Spleen (tissue), 13 donors: ENCODE results near the gene ZNF296. TPM values are rescaled to one million over a fixed set of nuclear protein-coding genes. Genes with fewer than 3 reads are reported as not detected.

Experiments used
- DNase-seq: peaks from one replicate; pipeline ENCODE4 v3.0.0-alpha.2; 2020
- H3K27ac ChIP-seq, 8 donors: fragments of 200-600 bp; sonication (generic) in 7 of 8; 1 replicate in 4 of 8; 2 replicates in 4 of 8; pipeline versions ENCODE4 v1.5.0 to v1.8.0; 2016 to 2021; ENCODE audit warnings: inconsistent platforms in 4 of 8, mild to moderate bottlenecking in 4 of 8, moderate library complexity in 1 of 8
- H3K27me3 ChIP-seq, 7 donors: fragments of 200-600 bp; sonication (generic) in 6 of 7; replicated peaks in 1 of 7; 1 replicate in 4 of 7; 2 replicates in 3 of 7; pipeline versions ENCODE4 v1.5.0 to v1.8.0; 2016 to 2021; ENCODE audit warnings: inconsistent platforms in 3 of 7, mild to moderate bottlenecking in 1 of 7
- H3K36me3 ChIP-seq, 6 donors: fragments of 200-600 bp; sonication (generic) in 5 of 6; 1 replicate in 4 of 6; 2 replicates in 2 of 6; pipeline versions ENCODE4 v1.5.0 to v1.8.0; 2016 to 2021; ENCODE audit warnings: inconsistent platforms in 2 of 6
- H3K4me1 ChIP-seq, 6 donors: fragments of 200-600 bp; sonication (generic) in 5 of 6; 1 replicate in 3 of 6; 2 replicates in 3 of 6; pipeline versions ENCODE4 v1.5.0 to v1.8.0; 2016 to 2021; ENCODE audit warnings: inconsistent platforms in 3 of 6
- H3K4me3 ChIP-seq, 8 donors: fragments of 200-600 bp; sonication (generic) in 7 of 8; 1 replicate in 4 of 8; 2 replicates in 4 of 8; pipeline versions ENCODE4 v1.5.0 to v1.8.0; 2016 to 2021; ENCODE audit warnings: inconsistent platforms in 4 of 8, mild to moderate bottlenecking in 4 of 8, moderate library complexity in 2 of 8
- H3K9me3 ChIP-seq, 8 donors: fragments of 200-600 bp; sonication (generic) in 7 of 8; 1 replicate in 4 of 8; 2 replicates in 4 of 8; pipeline versions ENCODE4 v1.5.0 to v1.8.0; 2016 to 2021; ENCODE audit warnings: inconsistent platforms in 4 of 8
- POLR2A ChIP-seq, 3 donors: fragments of 450-650 bp; IDR thresholded peaks; one replicate each; pipeline ENCODE4 v1.5.1; 2017; ENCODE audit warnings: antibody characterized with exemption in 3 of 3, mild to moderate bottlenecking in 1 of 3
- POLR2AphosphoS5 ChIP-seq, 3 donors: sonication (generic); formaldehyde crosslinking; IDR thresholded peaks; one replicate each; pipeline ENCODE4 v1.5.1; 2017; ENCODE audit warnings: antibody characterized with exemption in 3 of 3
- WGBS, 5 donors: extraction: QIAGEN DNeasy Blood & Tissue Kit in 3 of 5; methylation state at CpG; one replicate each; pipeline versions ENCODE4 v1.1.5 to v1.1.7; 2013 to 2018; 5-methylcytosine and 5-hydroxymethylcytosine counted together
- intact Hi-C: fragments of 100-400 bp; cut with DNase I; formaldehyde crosslinking; loops from one replicate; pipeline ENCODE4 v1.15.0; 2023; ENCODE audit warnings: low total_unique reads
- long read RNA-seq, 2 donors: transcript quantifications; one replicate each; lab custom pipeline, GENCODE V29; 2026
- polyA plus RNA-seq, 3 donors: library from polyadenylated mRNA; stranded (reverse); fragments of 200-250 nt; gene quantifications; one replicate each; pipeline ENCODE4 v1.2.1, GENCODE V29; 2013
- total RNA-seq, 7 donors: library from RNA; depleted of rRNA in 3 of 7; stranded (reverse); fragments of >200 nt in 3 of 7; fragmentation: NEBNext Ultra II Directional in 4 of 7; extraction: Animal tissue kit (Norgen Biotek cat#: 25700) in 4 of 7; gene quantifications; one replicate each; pipeline versions ENCODE4 v1.1.0 to v1.2.1, GENCODE V29; 2016 to 2021
- TF ChIP-seq, protein P1 (sequence below), 11 experiments: fragments of 200-600 bp in 7 of 11; fragments of 450-650 bp in 4 of 11; sonication (generic) in 4 of 11; IDR thresholded peaks in 8 of 11; conservative IDR thresholded peaks in 3 of 11; 1 replicate in 7 of 11; 2 replicates in 4 of 11; pipeline versions ENCODE4 v1.4.0 to v1.8.0; 2016 to 2021; ENCODE audit warnings: antibody characterized with exemption in 11 of 11, inconsistent platforms in 4 of 11, mild to moderate bottlenecking in 1 of 11
- donor health status: healthy with polysubstance abuse.
- donor health status: DM: no; HTN: no; CAD: no; lungs with moderate emphysema.
- donor health status: DM: no; HTN: no; CAD: no.
- donor health status: Bipolar disorder and iron deficiency.
- donor health status: healthy.
- donor health status: DM: no; HTN: no; CAD: no.
- donor health status: DM: yes; HTN: yes; CAD: no.

ZNF296 gene
- 1 to 10 TPM; 3.9 to 7.5 (median 6.4) TPM for total RNA-seq
- 10 to 100 TPM in 1 of 3 donors, 1 to 10 TPM in 2; 7.3 to 11.9 (median 8.8) TPM for polyA plus RNA-seq
- long read RNA-seq, donor 1, partial matches to known transcripts: 0 of 1 reads
- long read RNA-seq, donor 1, other reads (novel, unspliced or antisense): 0 of 1 reads
- long read RNA-seq, donor 2: 0 reads

DNA sequence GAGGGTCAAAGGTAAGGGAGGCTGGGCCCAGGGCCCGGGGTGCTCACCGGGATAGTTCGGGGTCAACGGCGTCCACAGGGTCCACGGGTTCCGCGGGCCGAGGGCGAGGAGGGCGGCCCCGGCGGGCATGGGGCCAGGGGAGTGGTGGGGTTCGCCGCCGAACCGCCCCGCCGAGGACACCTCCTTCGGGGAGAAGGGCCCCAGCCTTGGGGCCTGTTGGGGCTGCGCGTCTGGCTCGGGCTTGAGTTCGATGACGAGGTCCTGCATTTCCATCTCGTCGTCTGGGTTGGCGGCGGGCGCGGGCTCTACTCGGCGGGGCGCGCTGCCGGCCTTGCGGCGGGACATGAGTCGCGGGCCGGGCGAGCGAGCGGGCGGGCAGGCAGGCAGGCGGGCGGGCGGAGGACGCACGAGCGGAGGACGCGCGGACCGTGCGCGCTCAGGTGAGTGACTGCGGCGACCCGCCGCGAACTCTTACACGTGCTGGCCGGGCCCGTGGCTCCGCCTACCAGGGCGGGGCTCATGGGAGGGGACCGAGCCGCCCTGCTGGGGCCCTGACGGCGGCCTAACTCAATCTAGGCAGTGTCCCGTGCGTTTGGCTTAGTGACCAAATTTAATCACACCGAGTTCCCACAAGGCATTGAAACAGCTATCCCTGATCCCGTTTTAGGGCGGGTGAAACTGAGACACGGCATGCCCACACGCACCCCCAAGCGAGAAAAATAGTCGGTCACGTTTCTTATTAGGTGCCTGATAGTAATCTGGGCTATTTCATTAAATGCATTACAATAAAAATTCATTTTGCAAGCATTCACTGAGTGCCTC, at the start of gene ZNF296:
ZNF296 (minus strand) TSS at position 450 of the 822 bp plus-strand sequence; CDS start at position 345, 105 bp downstream.
- H3K9me3 ChIP-seq: no peaks in the 10 kb centered on the region
- H3K4me1 ChIP-seq: peaks cover 25 to 82% (median 63%) of the 10 kb centered on the region in 6 donors
- peak; percentile 97 for DNase-seq
- TF ChIP-seq POLR2AphosphoS5 (IDR thresholded peaks at IDR 0.05) (peak; percentile 81 to 90 (median 88)), POLR2A (IDR thresholded peaks at IDR 0.05) (peak in 1 of 3 donors; percentile 49)
- TF ChIP-seq, protein P1, sequence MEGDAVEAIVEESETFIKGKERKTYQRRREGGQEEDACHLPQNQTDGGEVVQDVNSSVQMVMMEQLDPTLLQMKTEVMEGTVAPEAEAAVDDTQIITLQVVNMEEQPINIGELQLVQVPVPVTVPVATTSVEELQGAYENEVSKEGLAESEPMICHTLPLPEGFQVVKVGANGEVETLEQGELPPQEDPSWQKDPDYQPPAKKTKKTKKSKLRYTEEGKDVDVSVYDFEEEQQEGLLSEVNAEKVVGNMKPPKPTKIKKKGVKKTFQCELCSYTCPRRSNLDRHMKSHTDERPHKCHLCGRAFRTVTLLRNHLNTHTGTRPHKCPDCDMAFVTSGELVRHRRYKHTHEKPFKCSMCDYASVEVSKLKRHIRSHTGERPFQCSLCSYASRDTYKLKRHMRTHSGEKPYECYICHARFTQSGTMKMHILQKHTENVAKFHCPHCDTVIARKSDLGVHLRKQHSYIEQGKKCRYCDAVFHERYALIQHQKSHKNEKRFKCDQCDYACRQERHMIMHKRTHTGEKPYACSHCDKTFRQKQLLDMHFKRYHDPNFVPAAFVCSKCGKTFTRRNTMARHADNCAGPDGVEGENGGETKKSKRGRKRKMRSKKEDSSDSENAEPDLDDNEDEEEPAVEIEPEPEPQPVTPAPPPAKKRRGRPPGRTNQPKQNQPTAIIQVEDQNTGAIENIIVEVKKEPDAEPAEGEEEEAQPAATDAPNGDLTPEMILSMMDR (IDR thresholded peaks at IDR 0.05 in 8 of 11, conservative IDR thresholded peaks at IDR 0.05 in 3 of 11): no peak
- H3K4me3 ChIP-seq: peak within 1 kb of the TSS; percentile 56 to 94 (median 78)
- WGBS, 5 donors: 1 to 3% (median 2%) methylated on average over 38 to 81 of the region's 81 CpGs
- intact Hi-C loops: no loop called here
- H3K36me3 ChIP-seq: peaks cover 0 to 33% (median 18%) of the 10 kb centered on the region in 6 donors
- no peaks in the 10 kb centered on the region for H3K27me3 ChIP-seq
- peak within 1 kb of the TSS; percentile 80 to 94 (median 90) for H3K27ac ChIP-seq

DNA sequence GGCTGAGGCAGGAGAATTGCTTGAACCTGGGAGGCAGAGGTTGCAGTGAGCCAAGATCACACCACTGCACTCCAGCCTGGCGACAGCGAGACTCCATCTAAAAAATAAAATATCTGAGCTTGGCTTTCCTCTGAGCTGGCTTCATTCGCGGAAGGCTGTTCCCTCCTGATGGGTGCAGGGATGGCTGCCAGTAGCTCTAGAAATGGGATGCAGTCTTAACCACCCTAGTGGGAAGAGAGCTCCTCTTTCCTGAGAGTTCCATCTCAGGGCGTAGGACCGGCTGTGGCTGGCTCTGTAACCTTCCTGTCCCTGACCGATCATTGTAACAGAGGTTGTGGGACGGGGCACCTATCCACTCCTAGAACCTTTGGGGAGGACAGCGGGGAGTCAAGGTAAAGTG, 49.1 kb upstream of the ZNF296 start:
- Histone ChIP-seq H3K9me3 (no peaks in the 10 kb centered on the region), H3K27me3 (no peaks in the 10 kb centered on the region), H3K27ac (no peak overlapping the region), H3K36me3 (peaks cover 0 to 8% (median 0%) of the 10 kb centered on the region in 6 donors), H3K4me3 (no peak overlapping the region), H3K4me1 (peaks cover 7 to 39% (median 31%) of the 10 kb centered on the region in 6 donors)
- no peak for TF ChIP-seq POLR2AphosphoS5 (IDR thresholded peaks at IDR 0.05)
- no peak for TF ChIP-seq POLR2A (IDR thresholded peaks at IDR 0.05)
- TF ChIP-seq, protein P1 (IDR thresholded peaks at IDR 0.05 in 8 of 11, conservative IDR thresholded peaks at IDR 0.05 in 3 of 11): no peak
- no peak for DNase-seq
- 84 to 94% (median 90%) methylated on average over 9 of the region's 9 CpGs for WGBS, 5 donors
- intact Hi-C loops: no loop called here

DNA sequence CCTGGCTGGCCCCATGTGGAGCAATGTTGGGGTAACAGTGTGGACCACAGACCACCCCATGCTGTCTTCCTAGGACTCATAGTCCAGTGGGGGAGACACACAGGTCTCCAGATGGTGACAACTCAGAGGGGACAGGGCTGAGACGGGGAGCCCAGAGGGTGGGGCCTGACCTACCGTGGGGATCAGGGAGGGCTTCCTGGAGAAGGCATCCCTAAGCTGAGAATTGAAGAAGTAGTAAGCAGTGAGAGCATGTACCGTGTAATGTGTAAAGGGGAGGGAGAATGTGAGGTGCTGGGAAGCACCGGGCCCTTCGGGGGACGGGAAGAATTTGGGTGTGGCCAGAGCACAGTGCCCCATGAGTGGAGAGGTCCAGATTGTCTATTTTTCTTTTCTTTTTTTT, 47.7 kb upstream of the ZNF296 start:
- peaks cover 8 to 51% (median 39%) of the 10 kb centered on the region in 6 donors for H3K4me1 ChIP-seq
- DNase-seq: no peak
- no peaks in the 10 kb centered on the region for H3K9me3 ChIP-seq
- no peaks in the 10 kb centered on the region for H3K27me3 ChIP-seq
- peaks cover 0 to 8% (median 0%) of the 10 kb centered on the region in 6 donors for H3K36me3 ChIP-seq
- H3K27ac ChIP-seq: no peak overlapping the region
- intact Hi-C loops: no loop called here
- no peak for TF ChIP-seq POLR2AphosphoS5 (IDR thresholded peaks at IDR 0.05)
- H3K4me3 ChIP-seq: no peak overlapping the region
- 87 to 96% (median 90%) methylated on average over 6 of the region's 6 CpGs for WGBS, 5 donors

DNA sequence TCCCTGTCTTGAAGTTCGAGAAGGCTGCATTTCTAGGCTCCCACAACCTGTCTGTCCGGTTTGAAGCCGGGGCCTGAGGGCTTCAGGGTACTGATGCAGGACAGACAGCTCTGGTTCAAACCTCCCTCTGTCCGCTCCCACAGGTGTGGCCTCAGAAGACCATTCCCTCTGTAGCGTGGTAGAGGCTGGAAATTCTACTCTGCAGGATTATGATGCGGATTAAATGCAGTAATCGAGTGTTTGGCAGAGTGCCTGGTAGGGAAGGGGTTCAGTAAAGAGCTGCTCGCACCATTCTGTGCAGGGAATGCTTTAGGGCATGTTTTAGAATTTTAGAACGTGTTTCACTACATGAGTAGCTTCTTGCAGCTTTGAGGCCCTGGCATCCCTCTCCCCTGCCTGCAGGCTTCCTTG, 47.2 kb upstream of the ZNF296 start:
- 86 to 97% (median 91%) methylated on average over 7 to 9 of the region's 9 CpGs for WGBS, 5 donors
- H3K36me3 ChIP-seq: peaks cover 0 to 8% (median 0%) of the 10 kb centered on the region in 6 donors

More for the DNA sequence above, 47.2 kb upstream of the ZNF296 start:
- TF ChIP-seq POLR2A (IDR thresholded peaks at IDR 0.05) (no peak), POLR2AphosphoS5 (IDR thresholded peaks at IDR 0.05) (no peak)
- TF ChIP-seq, protein P1 (IDR thresholded peaks at IDR 0.05 in 8 of 11, conservative IDR thresholded peaks at IDR 0.05 in 3 of 11): no peak
- no peak overlapping the region for H3K27ac ChIP-seq
- no peak for DNase-seq
- peaks cover 11 to 57% (median 45%) of the 10 kb centered on the region in 6 donors for H3K4me1 ChIP-seq
- H3K27me3 ChIP-seq: no peaks in the 10 kb centered on the region
- no peaks in the 10 kb centered on the region for H3K9me3 ChIP-seq
- no peak overlapping the region for H3K4me3 ChIP-seq
- intact Hi-C loops: no loop called here
